HL-60 (cell line): ENCODE measurements around the gene PLEKHB2.

ENCODE experiments used
- CTCF ChIP-seq: IDR thresholded peaks from one replicate; pipeline ENCODE4 v1.5.1; 2011; ENCODE audit warnings: low read length, control low read depth, inconsistent platforms; ENCODE audit not compliant: insufficient read depth
- GABPA ChIP-seq: IDR thresholded peaks from 2 replicates; pipeline ENCODE4 v1.6.1; 2012; ENCODE audit warnings: low read depth

GRCh38 chr2:131094463-131095281, 10.5 kb upstream of the PLEKHB2 start:
- TF ChIP-seq GABPA: no peak
- TF ChIP-seq CTCF: no peak
